Endothelial cell of hepatic sinusoid (primary cell): ENCODE measurements around the gene UPB1.

Experiments used
- in situ Hi-C: cut with HindIII; loops from 2 replicates; pipeline ENCODE4 v1.10.0; 2017; ENCODE audit warnings: low sequenced_read_pairs

The UPB1 gene

GRCh38 chr22:24494528-24495364 is at the start of gene UPB1:
TSS of gene UPB1 (plus strand) at chr22:24495332. CDS start at chr22:24495404, 72 bp downstream.
- in situ Hi-C loops = no loop called here

GRCh38 chr22:24445481-24446259 is 49.5 kb upstream of the UPB1 start:
- in situ Hi-C loops = no loop called here

GRCh38 chr22:24446260-24446611 is 48.9 kb upstream of the UPB1 start:
- in situ Hi-C loops = no loop called here

- in situ Hi-C loops = no loop called here
Measured at GRCh38 chr22:24450610-24451009, 44.5 kb upstream of the UPB1 start.

GRCh38 chr22:24451162-24451561 is 44.0 kb upstream of the UPB1 start:
- in situ Hi-C loops = no loop called here

GRCh38 chr22:24453853-24454252 is 41.3 kb upstream of the UPB1 start:
- in situ Hi-C loops = no loop called here

GRCh38 chr22:24455039-24455438 is 40.1 kb upstream of the UPB1 start:
- in situ Hi-C loops = no loop called here

GRCh38 chr22:24455751-24456426 is 39.2 kb upstream of the UPB1 start:
- in situ Hi-C loops = no loop called here

GRCh38 chr22:24457894-24458420 is 37.2 kb upstream of the UPB1 start:
- in situ Hi-C loops = no loop called here

GRCh38 chr22:24459911-24460310 is 35.2 kb upstream of the UPB1 start:
- in situ Hi-C loops = loop anchor here (5.0 kb wide), 1 partner anchor 53 kb away; no protein-coding TSS in a partner anchor

GRCh38 chr22:24460418-24461089 is 34.6 kb upstream of the UPB1 start:
- in situ Hi-C loops = loop anchor here (5.0 kb wide), 1 partner anchor 53 kb away; no protein-coding TSS in a partner anchor

- in situ Hi-C loops = loop anchor here (5.0 kb wide), 1 partner anchor 56 kb away; no protein-coding TSS in a partner anchor
Measured at GRCh38 chr22:24463071-24463760, 31.9 kb upstream of the UPB1 start.

- in situ Hi-C loops = no loop called here
Measured at GRCh38 chr22:24465566-24465965, 29.6 kb upstream of the UPB1 start.

- in situ Hi-C loops = no loop called here
Measured at GRCh38 chr22:24465975-24466374, 29.2 kb upstream of the UPB1 start.

GRCh38 chr22:24466716-24467328 is 28.3 kb upstream of the UPB1 start:
- in situ Hi-C loops = no loop called here

GRCh38 chr22:24467340-24467739 is 27.8 kb upstream of the UPB1 start:
- in situ Hi-C loops = no loop called here

- in situ Hi-C loops = no loop called here
Measured at GRCh38 chr22:24471570-24471969, 23.6 kb upstream of the UPB1 start.

- in situ Hi-C loops = no loop called here
Measured at GRCh38 chr22:24473284-24473683, 21.8 kb upstream of the UPB1 start.

GRCh38 chr22:24474221-24474620 is 20.9 kb upstream of the UPB1 start:
- in situ Hi-C loops = no loop called here
